IgD-negative memory B cell (primary cell): ENCODE measurements around the gene ENTREP1. TPM values are rescaled to one million over a fixed set of nuclear protein-coding genes. Genes with fewer than 3 reads are reported as not detected.

Source experiments
- H3K27ac Mint-ChIP-seq, 3 donors: one replicate each; pipeline ENCODE4 v1.8.0; 2020 to 2022; ENCODE audit warnings: mild to moderate bottlenecking in 3 of 3, mixed read lengths in 3 of 3, moderate library complexity in 1 of 3
- H3K27me3 Mint-ChIP-seq: one replicate; pipeline ENCODE4 v1.8.0; 2021; ENCODE audit warnings: mixed read lengths
- H3K36me3 Mint-ChIP-seq: one replicate; pipeline ENCODE4 v1.8.0; 2020; ENCODE audit warnings: mild to moderate bottlenecking, mixed read lengths
- H3K4me1 Mint-ChIP-seq, 3 donors: one replicate each; pipeline ENCODE4 v1.8.0; 2020 to 2022; ENCODE audit warnings: mixed read lengths in 3 of 3, mild to moderate bottlenecking in 1 of 3
- H3K4me3 Mint-ChIP-seq, 4 donors: one replicate each; pipeline ENCODE4 v1.8.0; 2020 to 2022; ENCODE audit warnings: mild to moderate bottlenecking in 4 of 4, mixed read lengths in 4 of 4, moderate library complexity in 3 of 4
- H3K9me3 Mint-ChIP-seq, 3 donors: one replicate each; pipeline ENCODE4 v1.8.0; 2020 to 2021; ENCODE audit warnings: mixed read lengths in 3 of 3, mild to moderate bottlenecking in 1 of 3
- polyA plus RNA-seq: library from polyadenylated mRNA; unstranded; fragments of 300-500 nt; fragmentation: Illumina TruSeq; gene quantifications from one replicate; pipeline ENCODE4 v1.2.3, GENCODE V29; 2021

ENTREP1 gene
- polyA plus RNA-seq, 1 donor from 2014 or later, result not detected

GRCh38 chr9:69334317-69334716, 9.3 kb downstream of the ENTREP1 start:
- no peak overlapping the region for H3K4me3 Mint-ChIP-seq
- H3K27ac Mint-ChIP-seq, result no peak overlapping the region
- H3K9me3 Mint-ChIP-seq, result no peaks in the 10 kb centered on the region
- no peaks in the 10 kb centered on the region for H3K27me3 Mint-ChIP-seq
- no peaks in the 10 kb centered on the region for H3K36me3 Mint-ChIP-seq
- no peaks in the 10 kb centered on the region for H3K4me1 Mint-ChIP-seq

GRCh38 chr9:69339620-69340019, 14.6 kb downstream of the ENTREP1 start:
- no peak overlapping the region for H3K4me3 Mint-ChIP-seq
- H3K9me3 Mint-ChIP-seq, result peaks cover 0 to 2% (median 0%) of the 10 kb centered on the region in 3 donors
- no peaks in the 10 kb centered on the region for H3K36me3 Mint-ChIP-seq
- no peak overlapping the region for H3K27ac Mint-ChIP-seq
- H3K27me3 Mint-ChIP-seq, result peaks cover 8% of the 10 kb centered on the region
- H3K4me1 Mint-ChIP-seq, result no peaks in the 10 kb centered on the region

GRCh38 chr9:69340631-69341030, 15.6 kb downstream of the ENTREP1 start:
- Mint-ChIP-seq H3K4me1 (no peaks in the 10 kb centered on the region), H3K27ac (no peak overlapping the region), H3K4me3 (no peak overlapping the region), H3K9me3 (peaks cover 0 to 2% (median 0%) of the 10 kb centered on the region in 3 donors), H3K36me3 (no peaks in the 10 kb centered on the region), H3K27me3 (peaks cover 11% of the 10 kb centered on the region)

GRCh38 chr9:69342769-69343168, 17.8 kb downstream of the ENTREP1 start:
- no peak overlapping the region for H3K27ac Mint-ChIP-seq
- H3K4me1 Mint-ChIP-seq, result no peaks in the 10 kb centered on the region
- peaks cover 0 to 4% (median 0%) of the 10 kb centered on the region in 3 donors for H3K9me3 Mint-ChIP-seq
- peaks cover 11% of the 10 kb centered on the region for H3K27me3 Mint-ChIP-seq
- H3K36me3 Mint-ChIP-seq, result no peaks in the 10 kb centered on the region
- H3K4me3 Mint-ChIP-seq, result no peak overlapping the region

GRCh38 chr9:69344459-69344858, 19.4 kb downstream of the ENTREP1 start:
- H3K27me3 Mint-ChIP-seq, result peaks cover 16% of the 10 kb centered on the region
- peaks cover 0 to 4% (median 0%) of the 10 kb centered on the region in 3 donors for H3K9me3 Mint-ChIP-seq
- no peak overlapping the region for H3K4me3 Mint-ChIP-seq
- H3K36me3 Mint-ChIP-seq, result no peaks in the 10 kb centered on the region
- H3K4me1 Mint-ChIP-seq, result no peaks in the 10 kb centered on the region
- no peak overlapping the region for H3K27ac Mint-ChIP-seq

GRCh38 chr9:69346596-69347390, 21.8 kb downstream of the ENTREP1 start:
- H3K4me3 Mint-ChIP-seq, result no peak overlapping the region
- H3K27me3 Mint-ChIP-seq, result peaks cover 17% of the 10 kb centered on the region

GRCh38 chr9:69347607-69348006, 22.6 kb downstream of the ENTREP1 start:
- Mint-ChIP-seq H3K36me3 (no peaks in the 10 kb centered on the region), H3K4me1 (no peaks in the 10 kb centered on the region), H3K27me3 (peaks cover 17% of the 10 kb centered on the region), H3K4me3 (no peak overlapping the region), H3K9me3 (peaks cover 0 to 2% (median 0%) of the 10 kb centered on the region in 3 donors), H3K27ac (no peak overlapping the region)

More at GRCh38 chr9:69346596-69347390, 21.8 kb downstream of the ENTREP1 start:
- H3K27ac Mint-ChIP-seq, result no peak overlapping the region
- H3K4me1 Mint-ChIP-seq, result no peaks in the 10 kb centered on the region
- H3K9me3 Mint-ChIP-seq, result peaks cover 0 to 2% (median 0%) of the 10 kb centered on the region in 3 donors
- H3K36me3 Mint-ChIP-seq, result no peaks in the 10 kb centered on the region

GRCh38 chr9:69351227-69351626, 26.2 kb downstream of the ENTREP1 start:
- Mint-ChIP-seq H3K4me3 (no peak overlapping the region), H3K27me3 (peaks cover 8% of the 10 kb centered on the region), H3K27ac (no peak overlapping the region), H3K9me3 (peaks cover 0 to 2% (median 0%) of the 10 kb centered on the region in 3 donors), H3K4me1 (no peaks in the 10 kb centered on the region), H3K36me3 (no peaks in the 10 kb centered on the region)

GRCh38 chr9:69355232-69355631, 30.2 kb downstream of the ENTREP1 start:
- H3K27me3 Mint-ChIP-seq, result peaks cover 2% of the 10 kb centered on the region
- H3K4me1 Mint-ChIP-seq, result no peaks in the 10 kb centered on the region
- H3K9me3 Mint-ChIP-seq, result no peaks in the 10 kb centered on the region
- H3K4me3 Mint-ChIP-seq, result no peak overlapping the region
- H3K36me3 Mint-ChIP-seq, result no peaks in the 10 kb centered on the region
- no peak overlapping the region for H3K27ac Mint-ChIP-seq

GRCh38 chr9:69357030-69357775, 32.2 kb downstream of the ENTREP1 start:
- no peak overlapping the region for H3K27ac Mint-ChIP-seq
- no peaks in the 10 kb centered on the region for H3K9me3 Mint-ChIP-seq
- peaks cover 2% of the 10 kb centered on the region for H3K27me3 Mint-ChIP-seq
- H3K4me1 Mint-ChIP-seq, result no peaks in the 10 kb centered on the region
- no peak overlapping the region for H3K4me3 Mint-ChIP-seq
- H3K36me3 Mint-ChIP-seq, result no peaks in the 10 kb centered on the region

GRCh38 chr9:69357821-69358220, 32.8 kb downstream of the ENTREP1 start:
- no peaks in the 10 kb centered on the region for H3K36me3 Mint-ChIP-seq
- H3K9me3 Mint-ChIP-seq, result no peaks in the 10 kb centered on the region

GRCh38 chr9:69363191-69363590, 38.2 kb downstream of the ENTREP1 start:
- Mint-ChIP-seq H3K27me3 (peaks cover 3% of the 10 kb centered on the region), H3K27ac (no peak overlapping the region), H3K4me1 (no peaks in the 10 kb centered on the region), H3K4me3 (no peak overlapping the region), H3K9me3 (no peaks in the 10 kb centered on the region), H3K36me3 (peaks cover 2% of the 10 kb centered on the region)

More at GRCh38 chr9:69357821-69358220, 32.8 kb downstream of the ENTREP1 start:
- Mint-ChIP-seq H3K4me3 (no peak overlapping the region), H3K27me3 (peaks cover 2% of the 10 kb centered on the region), H3K27ac (no peak overlapping the region), H3K4me1 (no peaks in the 10 kb centered on the region)

GRCh38 chr9:69364510-69365150, 39.6 kb downstream of the ENTREP1 start:
- H3K27me3 Mint-ChIP-seq, result peaks cover 5% of the 10 kb centered on the region
- H3K27ac Mint-ChIP-seq, result no peak overlapping the region
- H3K36me3 Mint-ChIP-seq, result peaks cover 2% of the 10 kb centered on the region
- H3K4me1 Mint-ChIP-seq, result no peaks in the 10 kb centered on the region
- no peak overlapping the region for H3K4me3 Mint-ChIP-seq
- H3K9me3 Mint-ChIP-seq, result peaks cover 0 to 1% (median 0%) of the 10 kb centered on the region in 3 donors

- Mint-ChIP-seq H3K9me3 (peaks cover 0 to 3% (median 0%) of the 10 kb centered on the region in 3 donors), H3K36me3 (peaks cover 2% of the 10 kb centered on the region), H3K4me1 (no peaks in the 10 kb centered on the region), H3K4me3 (no peak overlapping the region), H3K27me3 (peaks cover 2% of the 10 kb centered on the region), H3K27ac (no peak overlapping the region)
These were observed 45.4 kb downstream of the ENTREP1 start for GRCh38 chr9:69370430-69370829.

GRCh38 chr9:69371001-69371400, 46.0 kb downstream of the ENTREP1 start:
- Mint-ChIP-seq H3K27ac (no peak overlapping the region), H3K4me3 (no peak overlapping the region), H3K27me3 (peaks cover 2% of the 10 kb centered on the region), H3K9me3 (peaks cover 0 to 3% (median 0%) of the 10 kb centered on the region in 3 donors), H3K36me3 (no peaks in the 10 kb centered on the region), H3K4me1 (no peaks in the 10 kb centered on the region)
